Pancreas (tissue), 10 donors: ENCODE measurements around the gene DDO. TPM values are rescaled to one million over a fixed set of nuclear protein-coding genes. Genes with fewer than 3 reads are reported as not detected.

Experiments used
- ATAC-seq, 4 donors: fragments of 200-7000 bp; cut with Tn5 transposase; one replicate each; pipeline versions ENCODE4 v1.8.0 to v1.9.1; 2020; ENCODE audit warnings: mild to moderate bottlenecking in 4 of 4, moderate library complexity in 4 of 4
- DNase-seq, 6 donors: peaks; one replicate each; pipeline ENCODE4 v3.0.0-alpha.2; 2020
- FAIRE-seq: peaks from 2 replicates; lab custom pipeline; 2012; peaks lifted over from hg19 to GRCh38; lab: Jason Lieb, UNC
- H3K27ac ChIP-seq, 4 donors: fragments of 200-600 bp; sonication (generic); 1 replicate in 3 of 4; 2 replicates in 1 of 4; pipeline versions ENCODE4 v1.5.0 to v1.8.0; 2020
- H3K27me3 ChIP-seq, 4 donors: fragments of 200-600 bp; one replicate each; pipeline ENCODE4 v1.8.0; 2021
- H3K36me3 ChIP-seq, 3 donors: fragments of 200-600 bp; sonication (generic) in 1 of 3; one replicate each; pipeline versions ENCODE4 v1.5.0 to v1.8.0; 2020 to 2021
- H3K4me1 ChIP-seq, 3 donors: fragments of 200-600 bp; one replicate each; pipeline ENCODE4 v1.8.0; 2021
- H3K4me3 ChIP-seq, 4 donors: fragments of 200-600 bp; sonication (generic) in 2 of 4; one replicate each; pipeline versions ENCODE4 v1.5.0 to v1.8.0; 2020 to 2021
- H3K9me3 ChIP-seq, 4 donors: fragments of 200-600 bp; one replicate each; pipeline ENCODE4 v1.8.0; 2021
- WGBS, 2 donors: extraction: QIAGEN DNeasy Blood & Tissue Kit; methylation state at CpG; one replicate each; pipeline ENCODE4 v1.1.7; 2013; 5-methylcytosine and 5-hydroxymethylcytosine counted together
- intact Hi-C, 3 donors: fragments of 100-400 bp; cut with DNase I; formaldehyde crosslinking; loops; one replicate each; pipeline versions ENCODE4 v1.11.1 to v1.14.2; 2022
- polyA plus RNA-seq, 2 donors: library from polyadenylated mRNA; stranded (reverse); fragments of 200-250 nt; gene quantifications; one replicate each; pipeline ENCODE4 v1.2.3, GENCODE V29; 2013
- total RNA-seq, 6 donors: library from RNA; stranded (reverse); fragmentation: NEBNext Ultra II Directional in 4 of 6; extraction: Animal tissue kit (Norgen Biotek cat#: 25700) in 4 of 6; gene quantifications; one replicate each; pipeline versions ENCODE4 v1.2.1 to v1.2.4, GENCODE V29; 2021 to 2023
- TF ChIP-seq, protein P1 (sequence below), 4 donors: fragments of 200-600 bp; sonication (generic) in 3 of 4; IDR thresholded peaks; one replicate each; pipeline versions ENCODE4 v1.5.0 to v1.8.0; 2021; ENCODE audit warnings: antibody characterized with exemption in 4 of 4
- donor health status: healthy with polysubstance abuse.
- donor health status: DM: no; HTN: no; CAD: no; lungs with moderate emphysema.
- donor health status: DM: no; HTN: no; CAD: no.
- donor health status: control.
- donor health status: control.
- donor health status: Bipolar disorder and iron deficiency.
- donor health status: DM: yes; HTN: yes; CAD: no.
- donor health status: DM: no; HTN: no; CAD: no.
- donor health status: DM: no; HTN: no; CAD: no.
- donor health status: DM: yes; HTN: yes; CAD: no.

DDO gene
- total and polyA plus RNA-seq, 8 donors: 1.0 to 3.8 (median 1.4) TPM

- TF ChIP-seq, protein P1, sequence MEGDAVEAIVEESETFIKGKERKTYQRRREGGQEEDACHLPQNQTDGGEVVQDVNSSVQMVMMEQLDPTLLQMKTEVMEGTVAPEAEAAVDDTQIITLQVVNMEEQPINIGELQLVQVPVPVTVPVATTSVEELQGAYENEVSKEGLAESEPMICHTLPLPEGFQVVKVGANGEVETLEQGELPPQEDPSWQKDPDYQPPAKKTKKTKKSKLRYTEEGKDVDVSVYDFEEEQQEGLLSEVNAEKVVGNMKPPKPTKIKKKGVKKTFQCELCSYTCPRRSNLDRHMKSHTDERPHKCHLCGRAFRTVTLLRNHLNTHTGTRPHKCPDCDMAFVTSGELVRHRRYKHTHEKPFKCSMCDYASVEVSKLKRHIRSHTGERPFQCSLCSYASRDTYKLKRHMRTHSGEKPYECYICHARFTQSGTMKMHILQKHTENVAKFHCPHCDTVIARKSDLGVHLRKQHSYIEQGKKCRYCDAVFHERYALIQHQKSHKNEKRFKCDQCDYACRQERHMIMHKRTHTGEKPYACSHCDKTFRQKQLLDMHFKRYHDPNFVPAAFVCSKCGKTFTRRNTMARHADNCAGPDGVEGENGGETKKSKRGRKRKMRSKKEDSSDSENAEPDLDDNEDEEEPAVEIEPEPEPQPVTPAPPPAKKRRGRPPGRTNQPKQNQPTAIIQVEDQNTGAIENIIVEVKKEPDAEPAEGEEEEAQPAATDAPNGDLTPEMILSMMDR (IDR thresholded peaks at IDR 0.05): no peak
- H3K27me3 ChIP-seq: no peaks in the 10 kb centered on the region
- H3K4me3 ChIP-seq: no peak overlapping the region
- FAIRE-seq (no peak), DNase-seq (no peak), ATAC-seq (peak; percentile 33 to 75 (median 54))
- no peaks in the 10 kb centered on the region for H3K9me3 ChIP-seq
- H3K36me3 ChIP-seq: no peaks in the 10 kb centered on the region
- intact Hi-C loops: no loop called here
- WGBS, 2 donors: 45 to 58% methylated on average over 8 of the region's 8 CpGs
- no peaks in the 10 kb centered on the region for H3K4me1 ChIP-seq
- no peak overlapping the region for H3K27ac ChIP-seq
Observed at GRCh38 chr6:110404607-110405006, 10.8 kb downstream of the DDO start.

- Histone ChIP-seq H3K27me3 (no peaks in the 10 kb centered on the region), H3K9me3 (no peaks in the 10 kb centered on the region), H3K27ac (no peak overlapping the region), H3K36me3 (no peaks in the 10 kb centered on the region), H3K4me3 (no peak overlapping the region), H3K4me1 (no peaks in the 10 kb centered on the region)
- DNase-seq: no peak
- intact Hi-C loops: no loop called here
- TF ChIP-seq, protein P1 (IDR thresholded peaks at IDR 0.05): no peak
- no peak for ATAC-seq
- no peak for FAIRE-seq
- 78 to 86% methylated on average over 4 of the region's 4 CpGs for WGBS, 2 donors
Observed at GRCh38 chr6:110401585-110402176, 13.7 kb downstream of the DDO start.

- Histone ChIP-seq H3K4me1 (no peaks in the 10 kb centered on the region), H3K9me3 (no peaks in the 10 kb centered on the region), H3K27ac (no peak overlapping the region), H3K27me3 (no peaks in the 10 kb centered on the region), H3K36me3 (no peaks in the 10 kb centered on the region), H3K4me3 (peak overlapping the region in 2 of 4 donors; percentile 6 to 49)
- 68 to 83% methylated on average over 17 to 18 of the region's 18 CpGs for WGBS, 2 donors
- ATAC-seq: peak in 1 of 4 donors; percentile 9
- DNase-seq: no peak
- FAIRE-seq: no peak
- TF ChIP-seq, protein P1 (IDR thresholded peaks at IDR 0.05): no peak
- intact Hi-C loops: no loop called here
Observed at GRCh38 chr6:110400208-110400607, 15.2 kb downstream of the DDO start.

DNA sequence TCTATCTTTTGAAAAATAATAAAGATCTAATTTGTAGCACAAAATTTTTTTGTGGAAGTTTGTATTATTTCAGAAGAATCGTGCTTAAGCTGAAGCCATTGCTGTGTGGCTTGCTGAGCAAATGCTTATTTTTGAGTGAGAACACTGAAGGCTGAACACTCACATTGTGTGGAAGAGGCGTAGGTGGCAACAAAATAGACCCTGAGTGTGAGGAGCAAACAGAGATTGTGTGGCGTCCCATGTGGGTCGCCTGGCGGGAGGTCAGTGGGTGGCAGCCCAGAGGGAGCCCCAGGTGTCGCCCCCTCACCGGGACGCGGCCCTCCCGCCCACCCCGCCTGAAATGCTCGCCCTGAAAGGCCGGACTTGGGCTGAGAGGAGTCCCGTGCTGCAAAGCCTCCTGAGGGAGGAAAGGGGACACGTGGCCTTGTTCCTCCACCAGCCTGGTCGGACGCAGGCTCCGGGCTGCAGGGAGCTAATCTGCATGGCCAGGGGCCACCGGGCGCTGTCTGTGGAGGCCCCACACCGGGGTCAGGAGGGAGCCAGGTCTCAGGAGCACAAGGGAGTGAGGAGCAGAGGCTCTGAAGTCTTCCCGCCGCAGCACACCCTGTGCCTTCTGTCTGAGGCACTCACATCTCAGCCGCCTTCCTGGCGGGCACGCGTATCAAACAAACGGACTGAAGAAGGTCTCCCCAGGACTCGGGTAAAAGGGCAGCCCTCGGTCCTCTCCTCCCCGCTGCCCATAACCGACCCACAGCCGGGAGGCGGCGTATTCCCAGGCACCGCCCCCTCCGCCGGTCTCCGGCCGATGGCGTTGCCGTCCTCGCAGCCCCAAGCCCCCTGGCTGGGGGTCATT is 15.9 kb downstream of the DDO start:
- 31 to 40% methylated on average over 39 to 43 of the region's 43 CpGs for WGBS, 2 donors
- Histone ChIP-seq H3K27me3 (no peaks in the 10 kb centered on the region), H3K36me3 (no peaks in the 10 kb centered on the region), H3K27ac (no peak overlapping the region), H3K4me3 (peak overlapping the region in 2 of 4 donors; percentile 6 to 49), H3K4me1 (no peaks in the 10 kb centered on the region), H3K9me3 (no peaks in the 10 kb centered on the region)
- DNase-seq (peak in 1 of 6 donors; percentile 63), ATAC-seq (peak in 3 of 4 donors; percentile 57 to 81 (median 77)), FAIRE-seq (no peak)
- intact Hi-C loops: loop anchor here in 2 of 3 donors (10.0 kb wide), 2 partner anchors 335 to 695 kb away; no protein-coding TSS in a partner anchor
- TF ChIP-seq, protein P1 (IDR thresholded peaks at IDR 0.05): no peak
